Gastrocnemius medialis (tissue), 4 donors: ENCODE results near the gene GMEB2.

Experiments
- CTCF ChIP-seq, 5 experiments: fragments of 450-650 bp in 3 of 5; fragments of 200-600 bp in 2 of 5; sonication (generic) in 2 of 5; IDR thresholded peaks in 4 of 5; conservative IDR thresholded peaks in 1 of 5; 1 replicate in 4 of 5; 2 replicates in 1 of 5; pipeline ENCODE4 v1.5.1; 2016 to 2019; ENCODE audit warnings: antibody characterized with exemption in 5 of 5, mild to moderate bottlenecking in 3 of 5, moderate library complexity in 3 of 5
- POLR2A ChIP-seq, 2 donors: fragments of 450-650 bp; IDR thresholded peaks; one replicate each; pipeline ENCODE4 v1.6.1; 2017; ENCODE audit warnings: antibody characterized with exemption in 2 of 2, mild to moderate bottlenecking in 2 of 2, moderate library complexity in 2 of 2

- TF ChIP-seq CTCF (IDR thresholded peaks at IDR 0.05 in 4 of 5, conservative IDR thresholded peaks at IDR 0.05 in 1 of 5): no peak
- no peak for TF ChIP-seq POLR2A (IDR thresholded peaks at IDR 0.05)
These were observed 35.9 kb upstream of the GMEB2 start for GRCh38 chr20:63662813-63663189.
